SK-N-SH (cell line): Measurements from ENCODE around the gene ZMYM3. TPM values are rescaled to one million over a fixed set of nuclear protein-coding genes. Genes with fewer than 3 reads are reported as not detected.
A peak's percentile ranks its signal among the peaks of the same experiment; 100 is the strongest.
"Not testable (repeated sequence)": the region's sequence is repeated elsewhere in the genome, so short reads cannot be mapped to it uniquely, and the experiment has no call there.

Source experiments
- CTCF ChIA-PET: fragments of 300-600, 350-600 bp; formaldehyde crosslinking; extraction: SDS; loops from one replicate; lab custom pipeline; 2021; lab: Yijun Ruan, JAX
- POLR2A ChIA-PET: fragments of 350-600 bp; sonication (Branson Sonifier 250); formaldehyde crosslinking; extraction: SDS; loops from one replicate; lab custom pipeline; 2020; ENCODE audit warnings: antibody characterized with exemption, inconsistent platforms; lab: Yijun Ruan, JAX
- DNase-seq: peaks from one replicate; pipeline ENCODE4 v3.0.0; 2012
- H2AFZ ChIP-seq: fragments of 200-600 bp; sonication (generic); 2 replicates; pipeline ENCODE4 v1.8.1; 2016; ENCODE audit warnings: antibody characterized with exemption, mild to moderate bottlenecking, low read depth
- H3F3A ChIP-seq: fragments of 200-600 bp; sonication (generic); replicated peaks from 2 replicates; pipeline ENCODE3; 2016; ENCODE audit warnings: antibody characterized with exemption, mild to moderate bottlenecking; ENCODE audit not compliant: insufficient read depth
- H3K27ac ChIP-seq, 2 experiments: fragments of 200-500 bp in 1 of 2; fragments of 200-600 bp in 1 of 2; sonication (Bioruptor generic) in 1 of 2; sonication (generic), shearing (Covaris generic) in 1 of 2; 2 replicates each; pipeline versions ENCODE4 v1.5.1 to v1.6.1; 2014 to 2016; ENCODE audit warnings: low read depth in 2 of 2, inconsistent platforms in 1 of 2, low read length in 1 of 2, mild to moderate bottlenecking in 1 of 2, mixed read lengths in 1 of 2
- H3K27me3 ChIP-seq: fragments of 200-600 bp; sonication (generic), shearing (Covaris generic); 2 replicates; pipeline ENCODE4 v1.6.1; 2016; ENCODE audit warnings: mixed run types; ENCODE audit not compliant: insufficient read depth
- H3K36me3 ChIP-seq, 2 experiments: fragments of 200-500 bp in 1 of 2; fragments of 200-600 bp in 1 of 2; sonication (Bioruptor generic) in 1 of 2; sonication (generic) in 1 of 2; replicated peaks in 1 of 2; 2 replicates each; pipeline versions ENCODE3 to v1.5.1; 2014 to 2016; ENCODE audit warnings: low read length in 1 of 2, mild to moderate bottlenecking in 1 of 2; ENCODE audit not compliant: insufficient read depth in 2 of 2, control insufficient read depth in 1 of 2
- H3K4me1 ChIP-seq, 2 experiments: fragments of 200-500 bp in 1 of 2; fragments of 200-600 bp in 1 of 2; sonication (Bioruptor generic) in 1 of 2; sonication (generic), shearing (Covaris generic) in 1 of 2; 2 replicates each; pipeline versions ENCODE4 v1.5.1 to v1.6.1; 2014 to 2016; ENCODE audit warnings: low read depth in 1 of 2, low read length in 1 of 2, mixed run types in 1 of 2; ENCODE audit not compliant: insufficient read depth in 2 of 2, control insufficient read depth in 1 of 2
- H3K4me2 ChIP-seq: fragments of 200-600 bp; sonication (generic), shearing (Covaris generic); 2 replicates; pipeline ENCODE4 v1.6.1; 2017; ENCODE audit warnings: mixed run types
- H3K4me3 ChIP-seq, 2 experiments: fragments of 200-500 bp in 1 of 2; fragments of 200-600 bp in 1 of 2; sonication (Bioruptor generic) in 1 of 2; sonication (generic), shearing (Covaris generic) in 1 of 2; 2 replicates each; pipeline versions ENCODE4 v1.5.1 to v1.8.1; 2014 to 2016; ENCODE audit warnings: low read depth in 2 of 2, inconsistent platforms in 1 of 2, low read length in 1 of 2, mild to moderate bottlenecking in 1 of 2, mixed read lengths in 1 of 2, moderate library complexity in 1 of 2
- H3K79me2 ChIP-seq: fragments of 200-600 bp; sonication (generic); 2 replicates; pipeline ENCODE4 v1.8.1; 2017; ENCODE audit warnings: mild to moderate bottlenecking; ENCODE audit not compliant: insufficient read depth
- H3K9ac ChIP-seq: fragments of 200-600 bp; sonication (generic); 2 replicates; pipeline ENCODE4 v1.6.1; 2017; ENCODE audit warnings: mixed run types
- H3K9me2 ChIP-seq: fragments of 200-600 bp; sonication (generic); 2 replicates; pipeline ENCODE4 v1.6.1; 2017; ENCODE audit warnings: mixed run types
- H3K9me3 ChIP-seq: fragments of 200-600 bp; sonication (generic); 2 replicates; pipeline ENCODE4 v1.6.1; 2017; ENCODE audit warnings: mixed run types, mild to moderate bottlenecking, moderate library complexity
- H4K20me1 ChIP-seq: fragments of 200-600 bp; sonication (generic); 2 replicates; pipeline ENCODE4 v1.6.1; 2017; ENCODE audit warnings: mild to moderate bottlenecking, mixed run types; ENCODE audit not compliant: insufficient read depth
- EZH2phosphoT487 ChIP-seq: fragments of 200-600 bp; sonication (generic); IDR thresholded peaks from 2 replicates; pipeline ENCODE4 v1.6.1; 2017; ENCODE audit warnings: low read depth, mixed run types, mild to moderate bottlenecking, antibody characterized with exemption, moderate library complexity, borderline replicate concordance
- FOSL2 ChIP-seq: IDR thresholded peaks from 2 replicates; pipeline ENCODE4 v1.4.0; 2012; ENCODE audit warnings: low read depth, mild to moderate bottlenecking, moderate library complexity, borderline replicate concordance
- GATA2 ChIP-seq: sonication (generic); formaldehyde crosslinking; IDR thresholded peaks from 2 replicates; pipeline ENCODE4 v1.5.0; 2020; ENCODE audit warnings: mild to moderate bottlenecking, missing genetic modification reagents
- JUND ChIP-seq: IDR thresholded peaks from 2 replicates; pipeline ENCODE4 v1.4.0; 2012
- NFIC ChIP-seq: IDR thresholded peaks from 2 replicates; pipeline ENCODE4 v1.4.0; 2012; ENCODE audit warnings: borderline replicate concordance
- SIN3A ChIP-seq: IDR thresholded peaks from 2 replicates; pipeline ENCODE4 v1.6.1; 2012; ENCODE audit warnings: low read depth, mild to moderate bottlenecking, low read length, moderate library complexity, borderline replicate concordance
- WGBS: methylation state at CpG from one replicate; pipeline ENCODE4 v1.1.6; 2017; ENCODE audit warnings: low lambda C conversion rate; 5-methylcytosine and 5-hydroxymethylcytosine counted together
- polyA plus RNA-seq, 3 experiments: library from polyadenylated mRNA; depleted of rRNA; stranded (reverse); fragments of >200 nt; gene quantifications; 2 replicates each; pipeline ENCODE4 v1.2.3, GENCODE V29; 2012

The ZMYM3 gene
- polyA plus RNA-seq, 1 of the 3 experiments (the other 2 are of a cell fraction) = 30.4 TPM

DNA sequence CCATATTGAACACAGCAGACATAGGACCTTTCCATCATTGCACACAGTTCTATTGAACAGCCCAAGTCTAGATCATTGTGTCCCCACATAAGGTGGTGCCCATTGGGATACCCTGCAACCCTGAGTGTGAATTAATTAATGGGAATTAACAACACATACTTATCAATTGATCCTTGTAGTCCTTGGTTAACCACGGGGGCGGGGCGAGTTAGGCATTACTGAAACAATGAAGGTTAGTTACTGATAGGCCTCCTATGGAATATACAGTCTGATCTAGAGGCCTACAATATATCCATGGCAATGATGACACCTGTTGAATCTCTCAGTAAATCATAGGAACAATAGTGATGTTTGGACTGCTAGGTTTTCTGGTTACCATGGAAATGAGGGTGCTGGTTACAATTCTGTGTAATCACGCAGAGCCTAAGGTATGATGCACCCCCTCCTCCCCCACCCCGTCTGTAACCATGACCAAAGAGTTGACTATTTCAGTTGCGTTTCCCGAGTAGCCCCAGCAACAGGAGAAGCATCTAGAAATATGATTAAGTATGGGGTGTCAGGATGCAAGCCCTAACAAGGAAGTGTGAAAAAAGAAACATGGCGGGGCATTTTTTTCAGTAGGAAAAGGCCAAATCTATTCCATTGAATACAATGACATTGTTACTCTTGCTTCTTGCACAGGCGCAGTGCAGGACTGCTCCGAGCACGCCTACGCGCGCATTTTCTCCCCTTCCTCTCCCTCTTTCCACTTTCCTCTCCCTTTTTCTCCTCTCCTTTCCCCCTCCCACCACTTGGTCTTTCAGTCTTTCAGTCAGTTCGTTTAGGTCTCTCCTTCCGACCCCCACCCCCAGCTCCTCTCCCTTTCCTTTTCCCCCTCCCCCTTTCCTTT, 28.8 kb upstream of the ZMYM3 start:
- Histone ChIP-seq H3K4me1 (peaks cover 0 to 6% of the 10 kb centered on the region in 2 experiments; a peak in 3 of 4 replicates), H2AFZ (peak overlapping the region; percentile 77), H3K79me2 (peaks cover 43% of the 10 kb centered on the region), H3K36me3 (peaks cover 17 to 26% of the 10 kb centered on the region in 2 experiments), H3K27ac (peak overlapping the region; percentile 96 to 97), H3K9ac (peak overlapping the region; percentile 93; the same call in 1 of the 2 replicates), H3K4me2 (peak overlapping the region; percentile 64; the same call in 1 of the 2 replicates), H4K20me1 (peaks cover 38% of the 10 kb centered on the region), H3K9me2 (no peaks in the 10 kb centered on the region), H3K4me3 (peak overlapping the region; percentile 48 to 51), H3K9me3 (no peaks in the 10 kb centered on the region), H3F3A (peaks cover 8% of the 10 kb centered on the region), H3K27me3 (no peaks in the 10 kb centered on the region; the same call in 1 of the 2 replicates)
- DNase-seq = peak; percentile 42
- ChIA-PET POLR2A (interaction anchor here (0.7 to 1.9 kb wide), 7 partner anchors 10 to 1128 kb away, joined by 3 to 19 read pairs (median 3); partner anchors contain the start of genes TAF1 and ZMYM3), CTCF (interaction anchor here (0.9 to 1.4 kb wide), 2 partner anchors 14 to 83 kb away, joined by 3 to 5 read pairs; partner anchors contain the start of gene TAF1)
- WGBS = 24% methylated on average over 16 of the region's 16 CpGs
- no peak for TF ChIP-seq SIN3A
- TF ChIP-seq FOSL2 = no peak
- no peak for TF ChIP-seq GATA2
- no peak for TF ChIP-seq JUND
- no peak for TF ChIP-seq EZH2phosphoT487
- no peak for TF ChIP-seq NFIC

DNA sequence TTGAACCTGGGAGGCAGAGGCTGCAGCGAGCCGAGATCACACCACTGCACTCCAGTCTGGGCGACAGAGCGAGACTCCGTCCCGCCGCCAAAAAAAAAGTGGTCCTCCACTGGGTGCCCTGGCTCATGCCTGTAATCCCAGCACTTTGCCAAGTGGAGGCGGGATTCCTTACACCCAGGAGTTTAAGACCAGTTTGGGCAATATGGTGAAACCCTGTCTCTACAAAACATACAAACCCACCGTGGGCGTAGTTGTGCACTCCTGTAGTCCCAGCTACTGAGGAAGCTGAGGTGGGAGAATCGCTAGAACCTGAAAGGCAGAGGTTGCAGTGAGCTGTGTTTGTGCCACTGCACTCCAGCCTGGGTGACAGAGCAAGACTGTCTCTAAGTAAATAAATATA, 27.4 kb upstream of the ZMYM3 start:
- CTCF ChIA-PET = not testable (repeated sequence)

DNA sequence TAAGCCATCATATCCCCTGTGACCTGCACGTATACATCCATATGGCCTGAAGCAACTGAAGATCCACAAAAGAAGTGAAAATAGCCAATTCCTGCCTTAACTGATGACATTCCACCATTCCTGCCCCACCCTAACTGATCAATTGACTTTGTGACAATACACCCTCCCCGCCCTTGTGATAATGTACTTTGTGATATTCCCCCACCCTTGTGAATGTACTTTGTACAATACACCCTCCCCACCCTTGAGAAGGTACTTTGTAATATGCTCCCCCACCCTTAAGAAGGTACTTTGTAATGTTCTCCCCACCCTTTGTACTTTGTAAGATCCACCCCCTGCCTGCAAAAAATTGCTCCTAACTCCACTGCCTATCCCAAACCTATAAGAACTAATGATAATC, 18.4 kb upstream of the ZMYM3 start:
- POLR2A ChIA-PET, H3K4me3 ChIP-seq, H3K4me2 ChIP-seq, H3K27me3 ChIP-seq, H3K27ac ChIP-seq, H3K36me3 ChIP-seq, H2AFZ ChIP-seq, H3K9me2 ChIP-seq, H3K9ac ChIP-seq, H4K20me1 ChIP-seq, H3K79me2 ChIP-seq, DNase-seq, H3F3A ChIP-seq, H3K9me3 ChIP-seq, CTCF ChIA-PET, H3K4me1 ChIP-seq: not testable (repeated sequence)
- WGBS = 47% methylated on average over 2 of the region's 2 CpGs

More for the DNA sequence above, 27.4 kb upstream of the ZMYM3 start:
- peaks cover 23% of the 10 kb centered on the region for H4K20me1 ChIP-seq
- not testable (repeated sequence) for H2AFZ ChIP-seq, DNase-seq, H3F3A ChIP-seq, H3K9me3 ChIP-seq, H3K27me3 ChIP-seq, H3K4me1 ChIP-seq, H3K4me2 ChIP-seq, H3K4me3 ChIP-seq, H3K9me2 ChIP-seq, H3K27ac ChIP-seq, H3K9ac ChIP-seq
- H3K36me3 ChIP-seq = peaks cover 12 to 14% of the 10 kb centered on the region in 2 experiments
- POLR2A ChIA-PET = interaction anchor here (1.1 kb wide), 1 partner anchor 86 kb away, joined by 4 read pairs; no protein-coding TSS in a partner anchor
- WGBS = 79% methylated on average over 9 of the region's 11 CpGs
- H3K79me2 ChIP-seq = peaks cover 28% of the 10 kb centered on the region
